Caco-2 (cell line): ENCODE results near the gene ATRIP. TPM values are rescaled to one million over a fixed set of nuclear protein-coding genes. Genes with fewer than 3 reads are reported as not detected.
A peak's percentile ranks its signal among the peaks of the same experiment; 100 is the strongest.

Experiments
- BruUV-seq: library from RNA; stranded (reverse); fragments of 400-500 nt; replicated peaks from 2 replicates; lab custom pipeline; 2021; lab: Mats Ljungman, UMichigan
- CTCF ChIA-PET: fragments of 300-600 bp; sonication (Branson Sonifier 250); formaldehyde crosslinking; loops from one replicate; lab custom pipeline; 2022; ENCODE audit warnings: antibody characterized with exemption; lab: Charles Lee
- POLR2A ChIA-PET: fragments of 300-600 bp; sonication (Branson Sonifier 250); formaldehyde crosslinking; loops from one replicate; lab custom pipeline; 2022; ENCODE audit warnings: antibody characterized with exemption; lab: Charles Lee
- DNase-seq, 2 experiments: peaks; one replicate each; pipeline versions ENCODE4 v3.0.0 to v3.0.0-alpha.2; 2020 to 2022
- H3K27me3 ChIP-seq: replicated peaks from 2 replicates; pipeline ENCODE4 v1.6.0; 2011; ENCODE audit warnings: low read length; ENCODE audit not compliant: control insufficient read depth, insufficient read depth
- H3K36me3 ChIP-seq: 2 replicates; pipeline ENCODE4 v1.5.1; 2011; ENCODE audit warnings: low read length; ENCODE audit not compliant: control insufficient read depth, insufficient read depth
- H3K4me1 ChIP-seq: fragments of 250-450 bp; sonication (Bioruptor Pico); 2 replicates; pipeline ENCODE4 v1.5.1; 2020; ENCODE audit warnings: mild to moderate bottlenecking
- H3K4me3 ChIP-seq: 2 replicates; pipeline ENCODE4 v1.5.1; 2011; ENCODE audit warnings: low read depth, mild to moderate bottlenecking, control low read depth, low read length
- H3K9me3 ChIP-seq: fragments of 250-450 bp; sonication (Bioruptor Pico); 2 replicates; pipeline ENCODE4 v1.5.1; 2020; ENCODE audit warnings: mild to moderate bottlenecking, moderate library complexity
- H3K27ac Mint-ChIP-seq: one replicate; pipeline ENCODE4 v1.8.0; 2022; ENCODE audit warnings: mixed read lengths; ENCODE audit not compliant: unreplicated experiment
- H3K27me3 Mint-ChIP-seq: one replicate; pipeline ENCODE4 v1.8.0; 2022; ENCODE audit warnings: mixed read lengths; ENCODE audit not compliant: insufficient read depth, unreplicated experiment
- H3K36me3 Mint-ChIP-seq: one replicate; pipeline ENCODE4 v1.8.0; 2022; ENCODE audit warnings: mild to moderate bottlenecking, mixed read lengths; ENCODE audit not compliant: insufficient read depth, unreplicated experiment
- H3K4me1 Mint-ChIP-seq: one replicate; pipeline ENCODE4 v1.8.0; 2022; ENCODE audit warnings: low read depth, mixed read lengths; ENCODE audit not compliant: unreplicated experiment
- H3K4me3 Mint-ChIP-seq: one replicate; pipeline ENCODE4 v1.8.0; 2022; ENCODE audit warnings: mild to moderate bottlenecking, moderate library complexity, mixed read lengths; ENCODE audit not compliant: unreplicated experiment
- H3K9me3 Mint-ChIP-seq: one replicate; pipeline ENCODE4 v1.8.0; 2022; ENCODE audit warnings: mixed read lengths; ENCODE audit not compliant: unreplicated experiment
- CTCF ChIP-seq, 2 experiments: fragments of 200-600 bp in 1 of 2; IDR thresholded peaks; 1 replicate in 1 of 2; 2 replicates in 1 of 2; pipeline versions ENCODE4 v1.5.1 to v1.8.0; 2011 to 2022; ENCODE audit warnings: antibody characterized with exemption in 1 of 2, control low read depth in 1 of 2, inconsistent platforms in 1 of 2, low read depth in 1 of 2, low read length in 1 of 2, mild to moderate bottlenecking in 1 of 2, moderate library complexity in 1 of 2; ENCODE audit not compliant: insufficient read depth in 1 of 2, severe bottlenecking in 1 of 2, unreplicated experiment in 1 of 2
- intact Hi-C: fragments of 100-400 bp; cut with micrococcal nuclease; formaldehyde crosslinking; loops from one replicate; pipeline ENCODE4 v1.10.0; 2022; ENCODE audit not compliant: unreplicated experiment
- total RNA-seq: library from RNA; stranded (reverse); gene quantifications from 2 replicates; pipeline ENCODE4 v1.2.3, GENCODE V29; 2022

The ATRIP gene
- total RNA-seq, 1 experiment from 2014 or later: 15.9 TPM

- CTCF ChIA-PET: interaction anchor here (1.2 to 2.2 kb wide), 3 partner anchors 10 to 22 kb away, joined by 3 to 21 read pairs (median 7); no protein-coding TSS in a partner anchor
- POLR2A ChIA-PET: no interaction called here
- no peak overlapping the region for H3K27ac Mint-ChIP-seq
Observed at GRCh38 chr3:48423241-48423882, 23.2 kb upstream of the ATRIP start.

DNA sequence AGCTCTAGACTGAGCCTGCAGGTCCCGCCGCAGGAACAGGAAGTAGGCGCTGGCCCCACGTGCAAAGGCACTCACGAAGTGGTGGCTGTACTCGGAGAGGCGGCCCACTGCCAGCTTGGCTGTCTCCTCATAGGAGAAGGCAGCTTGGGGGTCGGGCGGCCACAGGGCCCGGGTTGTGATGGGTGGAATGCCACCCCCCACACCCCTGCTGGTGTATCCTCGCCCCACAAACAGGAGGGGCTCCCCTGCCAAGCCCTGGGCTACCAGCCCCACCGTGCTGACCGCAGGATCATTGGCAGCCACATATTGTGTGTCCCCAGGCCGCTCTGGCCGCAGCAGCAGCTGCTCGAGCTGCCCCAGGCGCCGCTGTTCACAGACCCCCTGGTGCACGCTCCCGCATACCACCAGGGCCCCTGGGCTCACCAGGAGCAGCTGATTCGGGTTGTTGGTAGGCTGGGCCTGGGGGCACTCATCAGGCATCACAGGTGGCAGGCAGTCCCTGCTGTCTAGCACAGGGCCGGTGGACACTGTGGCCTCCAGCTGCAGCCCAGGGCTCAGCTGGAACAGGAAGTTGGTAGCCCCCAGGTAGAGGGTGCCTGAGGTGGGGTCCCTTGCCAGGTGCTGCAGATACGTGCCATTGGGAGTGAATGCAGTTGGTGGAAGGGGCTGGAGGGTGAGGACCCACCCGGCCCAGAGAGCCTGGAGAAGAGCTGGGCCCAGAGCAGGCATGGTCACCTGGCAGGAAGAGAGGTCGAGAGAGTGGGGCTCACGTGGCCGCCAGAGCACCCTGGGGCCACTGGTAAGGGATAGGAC is 22.4 kb upstream of the ATRIP start:
- BruUV-seq: no TSS peak
- peaks cover 13% of the 10 kb centered on the region for H3K36me3 ChIP-seq
- no peak for DNase-seq
- Mint-ChIP-seq H3K4me3 (no peak overlapping the region), H3K36me3 (peaks cover 64% of the 10 kb centered on the region), H3K4me1 (peaks cover 34% of the 10 kb centered on the region), H3K27me3 (no peaks in the 10 kb centered on the region), H3K27ac (no peak overlapping the region), H3K9me3 (no peaks in the 10 kb centered on the region)
- POLR2A ChIA-PET: no interaction called here
- no peaks in the 10 kb centered on the region for H3K27me3 ChIP-seq
- no peaks in the 10 kb centered on the region for H3K9me3 ChIP-seq
- CTCF ChIA-PET: interaction anchor here (0.6 to 2.2 kb wide), 4 partner anchors 10 to 23 kb away, joined by 3 to 21 read pairs (median 5); no protein-coding TSS in a partner anchor
- TF ChIP-seq CTCF (IDR thresholded peaks at IDR 0.05; ENCODE audit: insufficient read depth in 1 of 2, low read depth in 1 of 2, low read length in 1 of 2, severe bottlenecking in 1 of 2, unreplicated experiment in 1 of 2): no peak
- intact Hi-C loops: no loop called here
- peaks cover 23% of the 10 kb centered on the region for H3K4me1 ChIP-seq
- H3K4me3 ChIP-seq: no peak overlapping the region

More at GRCh38 chr3:48423241-48423882, 23.2 kb upstream of the ATRIP start:
- Mint-ChIP-seq H3K36me3 (peaks cover 68% of the 10 kb centered on the region), H3K9me3 (no peaks in the 10 kb centered on the region), H3K4me3 (no peak overlapping the region), H3K4me1 (peaks cover 33% of the 10 kb centered on the region), H3K27me3 (no peaks in the 10 kb centered on the region)
- no TSS peak for BruUV-seq
- intact Hi-C loops: no loop called here
- no peak overlapping the region for H3K4me3 ChIP-seq
- TF ChIP-seq CTCF (IDR thresholded peaks at IDR 0.05; ENCODE audit: insufficient read depth in 1 of 2, low read depth in 1 of 2, low read length in 1 of 2, severe bottlenecking in 1 of 2, unreplicated experiment in 1 of 2): no peak
- H3K36me3 ChIP-seq: peaks cover 14% of the 10 kb centered on the region
- peaks cover 23% of the 10 kb centered on the region for H3K4me1 ChIP-seq
- H3K9me3 ChIP-seq: no peaks in the 10 kb centered on the region
- H3K27me3 ChIP-seq: no peaks in the 10 kb centered on the region
- DNase-seq: no peak

DNA sequence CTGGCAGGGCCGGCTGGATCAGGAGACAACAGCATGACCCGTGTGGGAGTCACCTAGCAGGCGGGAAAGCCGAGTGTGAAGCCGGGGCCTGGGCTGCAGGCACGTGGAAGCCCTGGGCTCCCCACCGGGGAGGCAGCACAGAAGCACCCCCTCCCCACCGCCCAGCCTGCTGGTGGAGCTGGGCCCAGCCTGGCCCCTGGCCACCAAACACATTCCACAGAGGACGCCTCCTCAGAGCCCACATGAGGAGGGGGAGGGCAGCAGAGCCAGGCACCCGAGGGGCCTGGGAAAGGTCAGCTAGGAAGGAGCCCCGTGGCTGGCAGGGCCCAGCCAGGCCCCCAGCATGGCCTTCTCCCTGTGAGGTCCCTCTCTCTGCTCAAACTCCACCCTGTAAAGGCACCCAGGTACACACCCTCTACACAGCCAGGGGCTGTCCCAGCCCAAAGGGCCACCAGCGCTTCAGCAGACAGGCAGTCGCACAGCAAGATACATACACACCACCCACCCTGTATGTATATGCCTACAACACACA is 21.2 kb upstream of the ATRIP start:
- DNase-seq: no peak
- Histone ChIP-seq H3K9me3 (no peaks in the 10 kb centered on the region), H3K4me3 (no peak overlapping the region), H3K4me1 (peaks cover 27% of the 10 kb centered on the region), H3K36me3 (peaks cover 12% of the 10 kb centered on the region), H3K27me3 (no peaks in the 10 kb centered on the region)
- no peaks in the 10 kb centered on the region for H3K27me3 Mint-ChIP-seq
- TF ChIP-seq CTCF (IDR thresholded peaks at IDR 0.05; ENCODE audit: insufficient read depth in 1 of 2, low read depth in 1 of 2, low read length in 1 of 2, severe bottlenecking in 1 of 2, unreplicated experiment in 1 of 2): no peak
- no TSS peak for BruUV-seq
- peak overlapping the region; percentile 60 for H3K27ac Mint-ChIP-seq
- POLR2A ChIA-PET: no interaction called here
- H3K9me3 Mint-ChIP-seq: no peaks in the 10 kb centered on the region
- H3K4me1 Mint-ChIP-seq: peaks cover 35% of the 10 kb centered on the region
- peaks cover 59% of the 10 kb centered on the region for H3K36me3 Mint-ChIP-seq
- intact Hi-C loops: no loop called here
- CTCF ChIA-PET: no interaction called here
- peak overlapping the region; percentile 8 for H3K4me3 Mint-ChIP-seq
